Osteocyte (in vitro differentiated cells): ENCODE data around the gene MOBP. TPM values are rescaled to one million over a fixed set of nuclear protein-coding genes. Genes with fewer than 3 reads are reported as not detected.

ENCODE experiments used
- DNase-seq: peaks from one replicate; pipeline ENCODE4 v3.0.0; 2021; ENCODE audit warnings: mixed read lengths; ENCODE audit not compliant: unreplicated experiment; ENCODE audit errors: extremely low spot score
- H3K27ac Mint-ChIP-seq: one replicate; pipeline ENCODE4 v1.8.0; 2021; ENCODE audit warnings: mild to moderate bottlenecking, mixed read lengths; ENCODE audit not compliant: unreplicated experiment
- H3K27me3 Mint-ChIP-seq: one replicate; pipeline ENCODE4 v1.8.0; 2021; ENCODE audit warnings: mixed read lengths; ENCODE audit not compliant: unreplicated experiment
- H3K36me3 Mint-ChIP-seq: one replicate; pipeline ENCODE4 v1.8.0; 2021; ENCODE audit warnings: mixed read lengths; ENCODE audit not compliant: unreplicated experiment
- H3K4me1 Mint-ChIP-seq: one replicate; pipeline ENCODE4 v1.8.0; 2021; ENCODE audit warnings: mixed read lengths; ENCODE audit not compliant: unreplicated experiment
- H3K4me3 Mint-ChIP-seq: one replicate; pipeline ENCODE4 v1.8.0; 2021; ENCODE audit warnings: mild to moderate bottlenecking, moderate library complexity, mixed read lengths; ENCODE audit not compliant: unreplicated experiment
- H3K9me3 Mint-ChIP-seq: one replicate; pipeline ENCODE4 v1.8.0; 2021; ENCODE audit warnings: mixed read lengths; ENCODE audit not compliant: unreplicated experiment
- total RNA-seq: library from RNA; stranded (reverse); gene quantifications from 2 replicates; pipeline ENCODE4 v1.2.1, GENCODE V29; 2021
- TF ChIP-seq, protein P1 (sequence below): fragments of 200-600 bp; sonication (generic); IDR thresholded peaks from 2 replicates; pipeline ENCODE4 v1.5.0; 2021; ENCODE audit warnings: antibody characterized with exemption, mild to moderate bottlenecking, moderate library complexity

MOBP gene
- total RNA-seq, 1 donor from 2014 or later = not detected

DNA sequence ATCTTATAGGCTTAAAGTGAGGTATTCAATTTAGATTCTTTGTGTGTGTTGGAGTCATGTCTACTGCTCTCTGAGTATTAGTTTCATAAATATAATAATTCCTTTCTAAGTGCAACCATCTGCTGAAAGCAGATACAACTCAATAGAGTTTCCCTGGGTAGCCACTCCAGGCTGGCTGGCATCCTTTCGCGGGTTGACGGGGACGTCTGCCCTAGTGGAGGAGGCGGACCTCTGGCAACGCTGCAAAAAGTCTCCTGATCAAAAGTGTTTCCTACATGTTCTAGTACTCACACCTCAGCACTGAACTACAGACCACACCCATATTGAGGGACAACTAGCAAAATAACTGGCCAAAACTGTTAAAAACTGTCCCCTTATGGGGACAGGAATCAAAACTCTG is 2.5 kb downstream of the MOBP start:
- Mint-ChIP-seq H3K4me3 (no peak overlapping the region), H3K36me3 (no peaks in the 10 kb centered on the region), H3K27ac (no peak overlapping the region), H3K4me1 (no peaks in the 10 kb centered on the region), H3K9me3 (no peaks in the 10 kb centered on the region), H3K27me3 (peaks cover 8% of the 10 kb centered on the region)
- TF ChIP-seq, protein P1, sequence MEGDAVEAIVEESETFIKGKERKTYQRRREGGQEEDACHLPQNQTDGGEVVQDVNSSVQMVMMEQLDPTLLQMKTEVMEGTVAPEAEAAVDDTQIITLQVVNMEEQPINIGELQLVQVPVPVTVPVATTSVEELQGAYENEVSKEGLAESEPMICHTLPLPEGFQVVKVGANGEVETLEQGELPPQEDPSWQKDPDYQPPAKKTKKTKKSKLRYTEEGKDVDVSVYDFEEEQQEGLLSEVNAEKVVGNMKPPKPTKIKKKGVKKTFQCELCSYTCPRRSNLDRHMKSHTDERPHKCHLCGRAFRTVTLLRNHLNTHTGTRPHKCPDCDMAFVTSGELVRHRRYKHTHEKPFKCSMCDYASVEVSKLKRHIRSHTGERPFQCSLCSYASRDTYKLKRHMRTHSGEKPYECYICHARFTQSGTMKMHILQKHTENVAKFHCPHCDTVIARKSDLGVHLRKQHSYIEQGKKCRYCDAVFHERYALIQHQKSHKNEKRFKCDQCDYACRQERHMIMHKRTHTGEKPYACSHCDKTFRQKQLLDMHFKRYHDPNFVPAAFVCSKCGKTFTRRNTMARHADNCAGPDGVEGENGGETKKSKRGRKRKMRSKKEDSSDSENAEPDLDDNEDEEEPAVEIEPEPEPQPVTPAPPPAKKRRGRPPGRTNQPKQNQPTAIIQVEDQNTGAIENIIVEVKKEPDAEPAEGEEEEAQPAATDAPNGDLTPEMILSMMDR = no peak
- DNase-seq = no peak

DNA sequence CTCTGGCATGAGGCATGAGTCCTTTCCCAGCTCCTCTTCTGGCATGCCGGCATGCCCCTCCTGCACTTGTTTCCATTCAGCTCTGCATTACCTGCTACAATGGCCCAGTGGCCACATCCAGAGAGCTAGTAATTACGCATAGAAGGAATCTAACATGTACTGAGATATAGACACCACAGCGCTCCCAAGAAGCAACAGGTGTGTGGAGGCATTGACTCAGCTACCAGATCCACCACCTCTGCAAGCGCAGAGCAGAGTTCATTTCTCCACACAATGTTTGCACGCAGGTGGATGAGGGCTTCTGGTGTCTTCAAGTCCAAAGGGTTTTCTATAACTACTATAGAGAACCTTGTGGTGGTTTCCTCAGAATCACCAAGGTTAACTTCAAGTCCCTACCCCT is 4.2 kb downstream of the MOBP start:
- TF ChIP-seq, protein P1 = no peak
- no peak for DNase-seq
- Mint-ChIP-seq H3K27me3 (peaks cover 8% of the 10 kb centered on the region), H3K4me1 (no peaks in the 10 kb centered on the region), H3K4me3 (no peak overlapping the region), H3K27ac (no peak overlapping the region), H3K9me3 (no peaks in the 10 kb centered on the region), H3K36me3 (no peaks in the 10 kb centered on the region)

DNA sequence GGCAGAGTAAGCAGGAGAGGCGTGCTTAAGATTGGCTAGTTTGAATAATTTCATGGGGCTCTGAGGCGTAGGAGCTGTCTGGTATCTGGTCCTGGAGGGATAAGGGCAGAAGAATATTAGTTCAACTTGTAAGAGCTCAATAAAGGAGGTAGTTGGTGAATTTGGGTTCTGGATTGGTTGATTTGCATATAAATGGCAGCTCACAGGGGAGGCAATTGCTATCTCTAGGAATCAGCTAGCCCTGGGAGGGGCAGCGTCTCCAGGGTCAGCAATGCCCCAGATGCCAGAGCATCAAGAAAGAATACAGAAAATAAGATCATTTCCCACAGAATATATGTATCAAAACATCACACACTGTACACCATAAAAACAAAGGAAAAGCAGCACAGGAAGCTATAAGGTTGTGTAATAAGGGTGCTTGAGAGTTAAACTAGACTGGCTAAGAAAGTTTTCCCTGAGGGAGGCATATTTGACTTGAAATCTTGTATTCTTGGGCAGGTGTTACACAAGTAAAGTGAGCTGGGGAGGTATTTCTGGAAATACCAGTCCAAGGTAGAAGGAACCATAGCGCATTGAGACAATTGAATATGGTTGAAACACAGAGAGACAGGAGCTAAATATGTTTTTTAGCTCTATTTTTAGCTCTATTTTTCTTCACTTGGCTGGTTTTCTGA is 6.1 kb downstream of the MOBP start:
- Mint-ChIP-seq H3K36me3 (no peaks in the 10 kb centered on the region), H3K4me3 (no peak overlapping the region), H3K9me3 (no peaks in the 10 kb centered on the region), H3K27me3 (peaks cover 4% of the 10 kb centered on the region), H3K4me1 (no peaks in the 10 kb centered on the region), H3K27ac (no peak overlapping the region)
- no peak for DNase-seq
- TF ChIP-seq, protein P1 = no peak

DNA sequence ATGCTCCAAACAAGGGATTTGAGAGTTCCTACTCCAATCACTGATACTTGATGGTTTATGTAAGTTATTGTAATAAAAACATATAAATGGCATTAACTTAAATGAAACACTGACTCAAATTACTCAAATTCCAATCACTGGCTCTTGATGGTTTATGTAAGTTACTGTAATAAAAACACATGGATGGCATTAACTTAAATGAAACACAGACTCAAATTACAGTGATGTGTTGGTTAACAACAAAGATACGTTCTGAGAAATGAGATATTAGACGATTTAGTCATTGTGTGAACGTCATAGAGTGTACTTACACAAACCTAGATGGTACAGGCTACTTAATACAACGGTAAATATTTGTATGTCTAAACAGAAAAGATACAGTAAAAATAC is 6.6 kb downstream of the MOBP start:
- no peak overlapping the region for H3K27ac Mint-ChIP-seq
- no peaks in the 10 kb centered on the region for H3K9me3 Mint-ChIP-seq
- no peak overlapping the region for H3K4me3 Mint-ChIP-seq
- H3K4me1 Mint-ChIP-seq = no peaks in the 10 kb centered on the region
- no peaks in the 10 kb centered on the region for H3K36me3 Mint-ChIP-seq
- H3K27me3 Mint-ChIP-seq = peaks cover 4% of the 10 kb centered on the region
- TF ChIP-seq, protein P1 = no peak
- DNase-seq = no peak

DNA sequence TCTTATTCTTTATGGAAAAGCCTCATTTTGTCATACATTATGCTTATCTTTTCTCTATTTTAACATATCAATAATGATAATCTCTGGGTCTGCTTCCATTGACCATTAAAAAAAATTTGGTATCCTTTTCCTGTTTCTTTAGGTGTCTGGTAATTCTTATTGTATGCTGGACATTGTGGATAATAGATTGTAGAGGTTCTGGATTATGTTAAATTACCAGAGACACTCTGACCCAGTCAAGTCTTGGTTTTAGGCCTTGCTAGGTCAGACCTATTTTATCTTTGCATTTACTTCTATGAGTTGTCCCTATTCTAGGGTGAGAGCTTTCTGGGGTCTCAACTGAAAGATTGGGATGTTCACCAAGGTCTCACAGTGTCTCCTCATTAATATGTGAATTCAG is 9.3 kb downstream of the MOBP start:
- Mint-ChIP-seq H3K4me3 (no peak overlapping the region), H3K4me1 (no peaks in the 10 kb centered on the region), H3K27me3 (peaks cover 4% of the 10 kb centered on the region), H3K27ac (no peak overlapping the region), H3K36me3 (no peaks in the 10 kb centered on the region), H3K9me3 (no peaks in the 10 kb centered on the region)
- DNase-seq = no peak
- TF ChIP-seq, protein P1 = no peak
